A549 (cell line): Measurements from ENCODE around the gene HMX3.

Experiments
- FOSL2 ChIP-seq, 2 experiments: fragments of 450-650 bp in 1 of 2; fragments of >200 bp in 1 of 2; sonication (Bioruptor Twin) in 1 of 2; formaldehyde crosslinking; IDR thresholded peaks; 2 replicates each; pipeline versions ENCODE4 v1.5.0 to v1.6.1; 2016 to 2020; ENCODE audit warnings: mild to moderate bottlenecking in 1 of 2, moderate library complexity in 1 of 2
- RNF2 ChIP-seq: fragments of 200-600 bp; sonication (generic); IDR thresholded peaks from 2 replicates; pipeline ENCODE4 v1.6.1; 2016; ENCODE audit warnings: low read depth, mild to moderate bottlenecking, antibody characterized with exemption, moderate library complexity, borderline replicate concordance

DNA sequence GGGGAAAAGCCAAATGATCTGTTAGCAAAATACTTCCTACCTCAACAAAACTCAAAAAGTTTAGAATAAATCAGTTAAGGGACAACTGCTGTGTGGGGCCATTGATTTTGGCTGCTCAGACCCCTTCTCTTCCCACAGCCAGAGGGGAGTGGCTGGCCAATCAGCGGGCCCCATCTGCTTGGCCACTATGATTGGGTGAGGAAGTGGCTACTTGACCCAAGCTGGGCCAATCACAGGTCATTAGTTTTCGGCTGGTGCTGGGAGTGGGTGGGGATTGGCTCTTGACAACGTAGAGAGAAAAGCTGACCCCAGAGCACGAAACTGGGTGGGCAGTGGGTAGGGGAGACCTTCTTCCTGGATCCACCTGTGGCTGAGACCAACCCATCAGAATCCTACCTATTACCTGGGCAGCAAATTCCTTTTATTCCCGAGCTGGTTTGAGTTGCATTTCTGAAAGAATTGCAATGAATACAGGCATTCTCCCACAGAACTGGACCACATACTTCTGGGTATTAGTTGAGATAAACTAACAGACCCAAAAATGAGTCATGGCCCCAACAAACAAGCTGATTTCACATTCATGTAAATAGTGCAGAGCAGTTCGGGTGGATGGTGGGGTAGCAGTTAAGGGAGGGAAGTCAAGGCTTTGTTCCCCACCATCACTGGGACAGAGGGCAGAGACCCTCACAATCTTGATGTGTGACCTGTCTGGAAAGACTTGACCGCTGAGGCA lies 35.6 kb upstream of the HMX3 start:
- TF ChIP-seq FOSL2 (IDR thresholded peaks at IDR 0.05) (no peak), FOSL2 (CRISPR knock-in tag; IDR thresholded peaks at IDR 0.05) (peak; percentile 15; the same call in 1 of the 2 replicates), RNF2 (no peak)
